ENCODE measurements around the gene ACTR3. TPM values are rescaled to one million over a fixed set of nuclear protein-coding genes. Genes with fewer than 3 reads are reported as not detected.

Gene ACTR3
- total and polyA plus RNA-seq, 2 of the 8 experiments (the other 6 are each of a cell fraction or from before 2014, with no cell fraction given), result 51.7 to 184 TPM

DNA sequence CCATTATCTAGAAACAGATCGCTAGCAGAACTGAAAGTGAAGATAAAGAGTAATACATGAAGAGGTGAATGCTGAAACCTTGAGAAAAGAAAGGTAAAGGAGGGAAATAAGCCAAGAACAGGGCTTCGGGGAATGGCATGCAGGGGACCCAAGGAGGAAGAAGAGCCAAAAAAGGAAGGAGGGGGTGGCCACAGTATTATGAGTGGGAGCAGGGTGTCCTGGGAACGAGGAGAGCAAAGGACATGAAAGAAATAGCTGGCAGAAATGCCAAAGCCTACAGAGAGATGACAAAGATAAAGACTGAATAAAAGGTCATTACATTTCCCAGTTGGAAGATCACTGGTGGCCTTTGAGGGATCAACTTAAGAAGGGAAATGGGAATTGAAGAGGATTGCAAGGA, 82.9 kb downstream of the ACTR3 start:
- no peaks in the 10 kb centered on the region for H3K36me3 ChIP-seq (ENCODE audit: control insufficient read depth in 2 of 4, insufficient read depth in 4 of 4, low read length in 3 of 4)
- WGBS, 2 experiments (ENCODE audit: extremely low coverage in 1 of 2, insufficient coverage in 1 of 2, insufficient read length in 1 of 2, insufficient replicate concordance in 2 of 2, low coverage in 1 of 2, low lambda C conversion rate in 2 of 2, missing lambda C conversion rate in 1 of 2), result 80% methylated on average over 3 of the region's 3 CpGs; no CpG with 5 or more reads in 1 of the 2 experiments
- no peak overlapping the region for H3K27ac ChIP-seq (ENCODE audit: low read depth, low read length)
- H3K4me1 ChIP-seq (replicated peaks in 1 of 4; ENCODE audit: control insufficient read depth in 3 of 4, insufficient read depth in 4 of 4, low read length in 3 of 4), result no peaks in the 10 kb centered on the region
- H3K18ac ChIP-seq (ENCODE audit: extremely low read depth, low read length), result no peak overlapping the region
- ChIA-PET POLR2A (ENCODE audit: partially characterized antibody) (no interaction called here), CTCF (ENCODE audit: partially characterized antibody) (interaction anchor here (0.6 kb wide), 2 partner anchors 15 to 366 kb away, joined by 3 to 7 read pairs; no protein-coding TSS in a partner anchor)
- H3K9ac ChIP-seq (replicated peaks in 1 of 4; ENCODE audit: extremely low read depth in 1 of 4, low read depth in 3 of 4, low read length in 3 of 4), result no peak overlapping the region
- no peak for FAIRE-seq
- H2AFZ ChIP-seq (ENCODE audit: low read length), result no peak overlapping the region
- no peak overlapping the region for H2BK12ac ChIP-seq (ENCODE audit: low read depth, low read length)
- H3K23me2 ChIP-seq (ENCODE audit: low read depth, low read length), result no peaks in the 10 kb centered on the region
- no peak overlapping the region for H3K4me2 ChIP-seq (ENCODE audit: insufficient read depth in 1 of 2, low read depth in 2 of 2, low read length in 2 of 2)
- no peak overlapping the region for H4K91ac ChIP-seq (replicated peaks; ENCODE audit: insufficient read length, low read length)
- H2BK120ac ChIP-seq (replicated peaks; ENCODE audit: low read depth, low read length), result no peak overlapping the region
- no peak overlapping the region for H4K8ac ChIP-seq (ENCODE audit: extremely low read depth, insufficient read depth, low read length)
- H2BK15ac ChIP-seq (ENCODE audit: low read length), result no peak overlapping the region
- peaks cover 0 to 1% (median 0%) of the 10 kb centered on the region in 4 experiments; a peak in 1 of 7 replicates for H3K27me3 ChIP-seq (replicated peaks in 1 of 4; ENCODE audit: control insufficient read depth in 3 of 4, extremely low read depth in 1 of 4, insufficient read depth in 3 of 4, low read length in 3 of 4)
- H2BK5ac ChIP-seq (ENCODE audit: low read depth, low read length), result no peak overlapping the region
- no peaks in the 10 kb centered on the region; a peak in 1 of 4 replicates for H3K9me3 ChIP-seq (ENCODE audit: insufficient read depth in 2 of 2, low read depth in 1 of 2, low read length in 1 of 2)
- no peak overlapping the region for H3K4me3 ChIP-seq (ENCODE audit: extremely low read depth in 1 of 4, insufficient read depth in 2 of 4, low read depth in 3 of 4, low read length in 4 of 4)
- H3K79me2 ChIP-seq (ENCODE audit: control insufficient read depth in 1 of 2, insufficient read depth in 2 of 2, low read length in 2 of 2), result no peaks in the 10 kb centered on the region
- no peak overlapping the region for H2BK20ac ChIP-seq (ENCODE audit: low read length)
- H3K23ac ChIP-seq (ENCODE audit: insufficient read length), result no peak overlapping the region
- no peak overlapping the region for H3K56ac ChIP-seq (replicated peaks; ENCODE audit: insufficient read length, low read depth, low read length)
- H3K14ac ChIP-seq (ENCODE audit: insufficient read length), result no peak overlapping the region
- H3K4ac ChIP-seq (replicated peaks; ENCODE audit: insufficient read length, low read depth, low read length), result no peak overlapping the region
- no peaks in the 10 kb centered on the region for H4K20me1 ChIP-seq (replicated peaks in 1 of 2; ENCODE audit: control insufficient read depth in 1 of 2, insufficient read depth in 2 of 2, low read length in 2 of 2)
- H4K5ac ChIP-seq (ENCODE audit: insufficient read length, low read depth, low read length), result no peak overlapping the region
- no peak for DNase-seq (ENCODE audit: low read depth in 1 of 2, low spot score in 2 of 2)
- TF ChIP-seq SIRT6 (IDR thresholded peaks at IDR 0.05; ENCODE audit: low read length) (no peak), CBX8 (IDR thresholded peaks at IDR 0.05; ENCODE audit: borderline replicate concordance, low read depth, low read length) (no peak), SIN3A (conservative IDR thresholded peaks at IDR 0.05 in 1 of 2, IDR thresholded peaks at IDR 0.05 in 1 of 2; ENCODE audit: low read depth in 1 of 2, low read length in 2 of 2) (no peak), JUN (IDR thresholded peaks at IDR 0.05; ENCODE audit: low read depth, low read length) (no peak), EZH2 (IDR thresholded peaks at IDR 0.05; ENCODE audit: low read depth, low read length, severe bottlenecking) (no peak), EP300 (IDR thresholded peaks at IDR 0.05; ENCODE audit: borderline replicate concordance in 1 of 2, low read depth in 2 of 2, low read length in 2 of 2) (no peak)
- no peak overlapping the region for H2AK5ac ChIP-seq (ENCODE audit: low read depth, low read length)
- no peaks in the 10 kb centered on the region for H3K79me1 ChIP-seq (ENCODE audit: low read depth, low read length)
